Neural progenitor cell (in vitro differentiated cells): ENCODE results near the gene NRG2.

Experiments
- EZH2phosphoT487 ChIP-seq: fragments of 200-600 bp; sonication (generic); IDR thresholded peaks from 2 replicates; pipeline ENCODE4 v1.6.1; 2017; ENCODE audit warnings: antibody characterized with exemption
- TF ChIP-seq, protein P1 (sequence below): fragments of 200-600 bp; sonication (generic); IDR thresholded peaks from 2 replicates; pipeline ENCODE4 v1.5.1; 2017; ENCODE audit warnings: antibody characterized with exemption, mild to moderate bottlenecking

DNA sequence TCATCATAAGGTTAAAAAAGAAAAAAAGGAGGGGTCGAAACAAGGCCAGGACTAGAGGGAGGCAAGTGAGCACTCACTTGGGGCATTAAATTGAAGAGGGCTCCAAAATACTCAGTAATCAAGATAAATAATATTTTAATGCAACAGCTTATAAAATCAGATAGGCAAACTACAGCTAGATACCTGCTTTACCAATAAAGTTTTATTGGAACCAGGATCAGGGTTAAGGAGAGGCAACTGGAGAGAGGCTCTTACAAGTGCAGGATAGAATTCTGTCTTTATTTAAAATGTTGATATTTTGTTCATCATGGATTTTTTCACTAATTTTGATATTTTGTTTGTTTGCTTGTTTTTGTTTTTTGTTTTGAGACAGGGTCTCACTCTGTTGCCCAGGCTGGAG, 40.6 kb upstream of the NRG2 start:
- TF ChIP-seq, protein P1, sequence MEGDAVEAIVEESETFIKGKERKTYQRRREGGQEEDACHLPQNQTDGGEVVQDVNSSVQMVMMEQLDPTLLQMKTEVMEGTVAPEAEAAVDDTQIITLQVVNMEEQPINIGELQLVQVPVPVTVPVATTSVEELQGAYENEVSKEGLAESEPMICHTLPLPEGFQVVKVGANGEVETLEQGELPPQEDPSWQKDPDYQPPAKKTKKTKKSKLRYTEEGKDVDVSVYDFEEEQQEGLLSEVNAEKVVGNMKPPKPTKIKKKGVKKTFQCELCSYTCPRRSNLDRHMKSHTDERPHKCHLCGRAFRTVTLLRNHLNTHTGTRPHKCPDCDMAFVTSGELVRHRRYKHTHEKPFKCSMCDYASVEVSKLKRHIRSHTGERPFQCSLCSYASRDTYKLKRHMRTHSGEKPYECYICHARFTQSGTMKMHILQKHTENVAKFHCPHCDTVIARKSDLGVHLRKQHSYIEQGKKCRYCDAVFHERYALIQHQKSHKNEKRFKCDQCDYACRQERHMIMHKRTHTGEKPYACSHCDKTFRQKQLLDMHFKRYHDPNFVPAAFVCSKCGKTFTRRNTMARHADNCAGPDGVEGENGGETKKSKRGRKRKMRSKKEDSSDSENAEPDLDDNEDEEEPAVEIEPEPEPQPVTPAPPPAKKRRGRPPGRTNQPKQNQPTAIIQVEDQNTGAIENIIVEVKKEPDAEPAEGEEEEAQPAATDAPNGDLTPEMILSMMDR, result no peak
- no peak for TF ChIP-seq EZH2phosphoT487
